ENCODE data around the gene LUC7L3. TPM values are rescaled to one million over a fixed set of nuclear protein-coding genes. Genes with fewer than 3 reads are reported as not detected.
A peak's percentile ranks its signal among the peaks of the same experiment; 100 is the strongest.

The LUC7L3 gene
- total and polyA plus RNA-seq, 5 donors, result 61.7 to 76.7 (median 67.5) TPM

DNA sequence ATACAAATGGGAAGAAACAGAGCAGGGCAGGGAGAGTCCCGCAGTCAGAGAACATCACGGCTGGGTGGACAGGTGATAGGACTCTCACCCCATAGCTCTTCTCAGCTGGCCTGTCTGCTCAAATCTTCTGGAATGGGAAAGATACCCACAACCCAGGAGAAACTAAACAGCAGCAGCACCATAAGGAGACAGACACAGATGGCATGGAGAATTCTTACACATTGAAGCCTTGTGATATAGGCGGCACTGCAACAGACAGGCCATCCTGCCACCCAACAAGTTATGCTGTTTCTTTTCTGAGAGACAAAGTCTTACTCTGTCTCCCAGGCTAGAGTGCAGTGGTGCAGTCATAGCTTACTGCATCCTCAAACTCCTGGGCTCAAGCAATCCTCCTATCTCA, 56.5 kb downstream of the LUC7L3 start:
- H3K27me3 ChIP-seq (ENCODE audit: control insufficient read depth, insufficient read depth), result no peaks in the 10 kb centered on the region
- no peak for ATAC-seq
- H3K4me3 ChIP-seq (ENCODE audit: low read length), result no peak overlapping the region
- no peaks in the 10 kb centered on the region for H3K4me1 ChIP-seq (ENCODE audit: control insufficient read depth, insufficient read depth, low read length)
- no peak overlapping the region for H3K27ac ChIP-seq (ENCODE audit: low read length)
- no peaks in the 10 kb centered on the region for H3K9me3 ChIP-seq (ENCODE audit: control insufficient read depth, low read length)
- DNase-seq, result no peak
- 95% methylated on average over 3 of the region's 3 CpGs for WGBS
- intact Hi-C loops (cut with DNase I), result no loop called here

DNA sequence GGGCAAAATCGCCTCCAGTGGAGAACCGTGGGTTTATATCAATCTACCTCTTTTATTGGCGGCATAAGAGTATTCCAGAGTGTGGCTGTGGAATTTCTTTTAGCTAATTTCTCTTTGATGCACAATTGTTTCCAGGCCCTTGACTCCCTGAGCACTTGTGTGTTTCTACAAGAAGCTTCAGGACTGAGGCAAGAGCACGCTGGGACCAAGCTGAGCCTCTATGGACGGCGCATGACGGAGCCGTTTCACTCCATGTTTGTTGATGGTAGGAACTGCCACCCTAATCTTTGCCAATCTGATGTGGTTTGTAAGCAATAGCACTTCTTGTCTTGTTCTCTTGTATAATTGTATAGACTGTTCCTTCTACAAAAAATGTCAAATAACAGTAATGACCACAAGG, 59.1 kb downstream of the LUC7L3 start:
- no peaks in the 10 kb centered on the region for H3K9me3 ChIP-seq (ENCODE audit: control insufficient read depth, low read length)
- ATAC-seq, result no peak
- intact Hi-C loops (cut with DNase I), result no loop called here
- no peaks in the 10 kb centered on the region for H3K4me1 ChIP-seq (ENCODE audit: control insufficient read depth, insufficient read depth, low read length)
- 87% methylated on average over 8 of the region's 8 CpGs for WGBS
- no peak overlapping the region for H3K27ac ChIP-seq (ENCODE audit: low read length)
- H3K4me3 ChIP-seq (ENCODE audit: low read length), result no peak overlapping the region
- DNase-seq, result no peak
- no peaks in the 10 kb centered on the region for H3K27me3 ChIP-seq (ENCODE audit: control insufficient read depth, insufficient read depth)

DNA sequence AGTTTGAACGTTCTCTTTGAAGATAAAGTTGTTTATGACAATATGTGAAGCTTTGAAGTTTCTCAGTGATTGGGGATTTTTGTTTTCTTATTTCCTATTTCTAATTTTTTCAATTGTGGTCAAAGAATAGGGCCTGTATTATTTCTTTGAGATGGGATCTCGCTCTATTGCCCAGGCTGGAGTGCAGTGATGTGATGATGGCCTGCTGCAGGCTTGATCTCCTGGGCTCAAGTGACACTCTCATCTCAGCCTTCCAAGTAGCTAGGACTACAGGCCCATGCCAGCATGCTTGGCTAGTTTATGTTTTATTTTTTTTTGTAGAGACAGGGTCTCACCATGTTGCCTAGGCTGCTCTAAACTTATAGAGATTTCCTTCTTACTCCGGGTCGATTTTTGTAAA, 59.6 kb downstream of the LUC7L3 start:
- DNase-seq (no peak), ATAC-seq (no peak)
- WGBS, result 82% methylated on average over 4 of the region's 4 CpGs

GRCh38 chr17:50779747-50780353, 60.4 kb downstream of the LUC7L3 start:
- Histone ChIP-seq H3K9me3 (ENCODE audit: control insufficient read depth, low read length) (no peaks in the 10 kb centered on the region), H3K27me3 (ENCODE audit: control insufficient read depth, insufficient read depth) (no peaks in the 10 kb centered on the region), H3K27ac (ENCODE audit: low read length) (no peak overlapping the region), H3K4me3 (ENCODE audit: low read length) (no peak overlapping the region), H3K4me1 (ENCODE audit: control insufficient read depth, insufficient read depth, low read length) (no peaks in the 10 kb centered on the region)
- intact Hi-C loops (cut with DNase I), result loop anchor here in 2 of 4 donors (5.0 to 10.0 kb wide), 3 partner anchors 62 to 175 kb away; no protein-coding TSS in a partner anchor
- DNase-seq (no peak), ATAC-seq (no peak)
- 97% methylated on average over 9 of the region's 9 CpGs for WGBS

More for the DNA sequence above, 59.6 kb downstream of the LUC7L3 start:
- H3K4me3 ChIP-seq (ENCODE audit: low read length), result no peak overlapping the region
- no peaks in the 10 kb centered on the region for H3K27me3 ChIP-seq (ENCODE audit: control insufficient read depth, insufficient read depth)
- H3K27ac ChIP-seq (ENCODE audit: low read length), result no peak overlapping the region
- H3K9me3 ChIP-seq (ENCODE audit: control insufficient read depth, low read length), result no peaks in the 10 kb centered on the region
- H3K4me1 ChIP-seq (ENCODE audit: control insufficient read depth, insufficient read depth, low read length), result no peaks in the 10 kb centered on the region
- intact Hi-C loops (cut with DNase I), result no loop called here

- Histone ChIP-seq H3K4me1 (ENCODE audit: control insufficient read depth, insufficient read depth, low read length) (peaks cover 2% of the 10 kb centered on the region), H3K9me3 (ENCODE audit: control insufficient read depth, low read length) (no peaks in the 10 kb centered on the region), H3K27ac (ENCODE audit: low read length) (no peak overlapping the region), H3K4me3 (ENCODE audit: low read length) (peak overlapping the region; percentile 9), H3K27me3 (ENCODE audit: control insufficient read depth, insufficient read depth) (no peaks in the 10 kb centered on the region)
- WGBS, result 32% methylated on average over 38 of the region's 38 CpGs
- intact Hi-C loops (cut with DNase I), result loop anchor here in 2 of 4 donors (5.0 to 10.0 kb wide), 3 partner anchors 61 to 174 kb away; no protein-coding TSS in a partner anchor
- DNase-seq (peak; percentile 30 to 77 (median 67)), ATAC-seq (peak; percentile 12 to 54)
These were observed 61.8 kb downstream of the LUC7L3 start for GRCh38 chr17:50781167-50781566.

GRCh38 chr17:50783193-50783660, 63.8 kb downstream of the LUC7L3 start:
- 23% methylated on average over 7 of the region's 7 CpGs for WGBS
- H3K27me3 ChIP-seq (ENCODE audit: control insufficient read depth, insufficient read depth), result no peaks in the 10 kb centered on the region

DNA sequence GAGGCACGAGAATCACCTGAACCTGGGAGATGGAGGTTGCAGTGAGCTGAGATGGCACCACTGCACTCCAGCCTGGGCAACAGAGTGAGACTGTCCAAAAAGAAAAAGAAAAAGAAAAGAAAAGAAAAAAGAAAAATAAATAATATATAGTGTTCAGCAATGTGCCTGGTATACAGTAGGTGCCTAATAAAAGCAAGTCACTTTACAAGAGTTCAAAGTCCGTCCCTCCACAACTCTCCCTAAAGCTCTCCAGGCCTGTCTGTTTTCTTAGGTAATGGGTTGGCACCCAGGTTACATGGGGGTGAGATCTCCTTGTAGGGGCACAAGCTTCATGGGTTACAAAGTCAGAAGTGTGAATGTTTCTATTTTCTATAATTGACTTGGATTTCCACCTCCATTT, 64.5 kb downstream of the LUC7L3 start:
- H3K27ac ChIP-seq (ENCODE audit: low read length), result no peak overlapping the region
- H3K4me1 ChIP-seq (ENCODE audit: control insufficient read depth, insufficient read depth, low read length), result peaks cover 3% of the 10 kb centered on the region
- H3K9me3 ChIP-seq (ENCODE audit: control insufficient read depth, low read length), result no peaks in the 10 kb centered on the region
- ATAC-seq, result no peak
- H3K27me3 ChIP-seq (ENCODE audit: control insufficient read depth, insufficient read depth), result no peaks in the 10 kb centered on the region
- intact Hi-C loops (cut with DNase I), result loop anchor here in 3 of 4 donors (2.0 to 10.0 kb wide), 6 partner anchors 55 to 173 kb away; no protein-coding TSS in a partner anchor
- no peak overlapping the region for H3K4me3 ChIP-seq (ENCODE audit: low read length)
- 91% methylated on average over 2 of the region's 2 CpGs for WGBS
- no peak for DNase-seq

More at GRCh38 chr17:50783193-50783660, 63.8 kb downstream of the LUC7L3 start:
- intact Hi-C loops (cut with DNase I), result loop anchor here in 3 of 4 donors (2.0 to 10.0 kb wide), 5 partner anchors 58 to 174 kb away; no protein-coding TSS in a partner anchor
- DNase-seq, result peak; percentile 81 to 94 (median 93)
- H3K4me1 ChIP-seq (ENCODE audit: control insufficient read depth, insufficient read depth, low read length), result peaks cover 3% of the 10 kb centered on the region
- H3K27ac ChIP-seq (ENCODE audit: low read length), result no peak overlapping the region
- ATAC-seq, result peak; percentile 82 to 89
- H3K9me3 ChIP-seq (ENCODE audit: control insufficient read depth, low read length), result no peaks in the 10 kb centered on the region
- no peak overlapping the region for H3K4me3 ChIP-seq (ENCODE audit: low read length)

DNA sequence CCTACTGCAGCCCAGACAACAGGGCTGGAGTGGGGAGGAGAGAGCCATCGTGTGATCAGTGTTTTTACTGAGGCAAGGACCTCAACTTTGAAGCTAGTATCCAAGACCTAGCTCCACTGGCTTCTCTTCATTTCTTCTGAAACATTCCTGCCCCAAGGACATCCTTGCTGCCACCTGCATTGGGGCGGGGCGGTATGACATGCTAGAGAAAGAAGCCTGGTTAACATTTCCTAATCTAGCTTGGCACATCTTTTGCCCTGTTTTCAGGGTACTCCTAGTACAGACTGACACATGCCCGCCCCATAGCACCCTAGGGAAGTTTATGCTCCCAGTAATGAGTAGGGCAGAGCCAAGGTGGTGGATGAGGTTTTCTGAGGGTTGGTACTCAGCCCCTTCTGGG, 65.7 kb downstream of the LUC7L3 start:
- no peak for DNase-seq
- WGBS, result 84% methylated on average over 4 of the region's 4 CpGs
- intact Hi-C loops (cut with DNase I), result loop anchor here in 3 of 4 donors (2.0 to 10.0 kb wide), 3 partner anchors 54 to 170 kb away; no protein-coding TSS in a partner anchor
- H3K27ac ChIP-seq (ENCODE audit: low read length), result no peak overlapping the region
- ATAC-seq, result no peak
- no peaks in the 10 kb centered on the region for H3K9me3 ChIP-seq (ENCODE audit: control insufficient read depth, low read length)
- H3K4me1 ChIP-seq (ENCODE audit: control insufficient read depth, insufficient read depth, low read length), result peaks cover 3% of the 10 kb centered on the region
- no peaks in the 10 kb centered on the region for H3K27me3 ChIP-seq (ENCODE audit: control insufficient read depth, insufficient read depth)
- no peak overlapping the region for H3K4me3 ChIP-seq (ENCODE audit: low read length)

- ATAC-seq, result peak; percentile 42 to 66
- H3K27ac ChIP-seq (ENCODE audit: low read length), result no peak overlapping the region
These were observed 66.7 kb downstream of the LUC7L3 start for GRCh38 chr17:50785946-50786570.

DNA sequence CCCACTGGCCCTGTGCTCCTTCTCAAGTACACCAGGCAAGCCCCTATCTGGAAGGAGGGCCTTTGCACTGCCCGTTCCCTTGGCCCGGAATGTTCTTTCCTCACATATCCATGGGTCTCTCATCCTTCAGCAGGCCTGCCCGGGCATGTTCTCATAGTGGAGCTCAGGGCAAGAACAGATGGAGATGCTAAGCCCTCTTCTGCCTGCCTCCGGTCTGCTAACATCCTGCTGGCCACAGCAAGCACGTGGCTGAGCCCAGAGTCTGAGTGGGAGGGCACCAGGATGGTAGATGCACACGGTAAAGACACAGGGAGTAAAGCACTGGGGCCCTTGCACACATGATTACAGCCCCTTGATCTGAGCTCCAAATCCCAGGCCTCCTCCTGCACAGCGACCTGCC, 67.7 kb downstream of the LUC7L3 start:
- H3K27ac ChIP-seq (ENCODE audit: low read length), result no peak overlapping the region
- no peaks in the 10 kb centered on the region for H3K27me3 ChIP-seq (ENCODE audit: control insufficient read depth, insufficient read depth)
- DNase-seq (no peak), ATAC-seq (no peak)
- 81% methylated on average over 7 of the region's 7 CpGs for WGBS
- H3K4me1 ChIP-seq (ENCODE audit: control insufficient read depth, insufficient read depth, low read length), result peaks cover 3% of the 10 kb centered on the region
- no peaks in the 10 kb centered on the region for H3K9me3 ChIP-seq (ENCODE audit: control insufficient read depth, low read length)
- intact Hi-C loops (cut with DNase I), result loop anchor here in 2 of 4 donors (5.0 to 10.0 kb wide), 2 partner anchors 55 to 168 kb away; no protein-coding TSS in a partner anchor
- no peak overlapping the region for H3K4me3 ChIP-seq (ENCODE audit: low read length)

More at GRCh38 chr17:50785946-50786570, 66.7 kb downstream of the LUC7L3 start:
- WGBS, result 57% methylated on average over 9 of the region's 9 CpGs
- H3K4me3 ChIP-seq (ENCODE audit: low read length), result no peak overlapping the region
- peak in 1 of 3 donors; percentile 61 for DNase-seq
- H3K9me3 ChIP-seq (ENCODE audit: control insufficient read depth, low read length), result no peaks in the 10 kb centered on the region
- intact Hi-C loops (cut with DNase I), result loop anchor here in 3 of 4 donors (2.0 to 10.0 kb wide), 3 partner anchors 53 to 169 kb away; no protein-coding TSS in a partner anchor
- peaks cover 3% of the 10 kb centered on the region for H3K4me1 ChIP-seq (ENCODE audit: control insufficient read depth, insufficient read depth, low read length)
- H3K27me3 ChIP-seq (ENCODE audit: control insufficient read depth, insufficient read depth), result no peaks in the 10 kb centered on the region

GRCh38 chr17:50790618-50791017, 71.2 kb downstream of the LUC7L3 start:
- DNase-seq (no peak), ATAC-seq (no peak)
- WGBS, result 58% methylated on average over 6 of the region's 6 CpGs
- intact Hi-C loops (cut with DNase I), result no loop called here
- H3K4me1 ChIP-seq (ENCODE audit: control insufficient read depth, insufficient read depth, low read length), result peaks cover 3% of the 10 kb centered on the region
- no peaks in the 10 kb centered on the region for H3K27me3 ChIP-seq (ENCODE audit: control insufficient read depth, insufficient read depth)
- no peak overlapping the region for H3K4me3 ChIP-seq (ENCODE audit: low read length)
- no peak overlapping the region for H3K27ac ChIP-seq (ENCODE audit: low read length)
- no peaks in the 10 kb centered on the region for H3K9me3 ChIP-seq (ENCODE audit: control insufficient read depth, low read length)

Measured in right cardiac atrium (tissue), 5 donors.